NCI-H1105 (cell line): Measurements from ENCODE around the gene MISP.

Source experiments
- DNase-seq: peaks from one replicate; lab custom pipeline; 2025; lab: John Stamatoyannopoulos, UW

MISP gene

DNA sequence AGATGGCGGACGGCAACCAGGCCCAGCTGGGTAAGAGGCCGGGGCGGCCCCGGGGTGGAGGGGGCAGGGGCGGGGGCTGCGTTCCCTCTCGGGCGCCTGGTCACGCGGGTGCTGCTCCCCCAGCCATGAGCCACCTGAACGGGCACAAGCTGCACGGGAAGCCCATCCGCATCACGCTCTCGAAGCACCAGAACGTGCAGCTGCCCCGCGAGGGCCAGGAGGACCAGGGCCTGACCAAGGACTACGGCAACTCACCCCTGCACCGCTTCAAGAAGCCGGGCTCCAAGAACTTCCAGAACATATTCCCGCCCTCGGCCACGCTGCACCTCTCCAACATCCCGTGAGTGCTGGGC, 57.5 kb downstream of the MISP start:
- DNase-seq, result no peak

DNA sequence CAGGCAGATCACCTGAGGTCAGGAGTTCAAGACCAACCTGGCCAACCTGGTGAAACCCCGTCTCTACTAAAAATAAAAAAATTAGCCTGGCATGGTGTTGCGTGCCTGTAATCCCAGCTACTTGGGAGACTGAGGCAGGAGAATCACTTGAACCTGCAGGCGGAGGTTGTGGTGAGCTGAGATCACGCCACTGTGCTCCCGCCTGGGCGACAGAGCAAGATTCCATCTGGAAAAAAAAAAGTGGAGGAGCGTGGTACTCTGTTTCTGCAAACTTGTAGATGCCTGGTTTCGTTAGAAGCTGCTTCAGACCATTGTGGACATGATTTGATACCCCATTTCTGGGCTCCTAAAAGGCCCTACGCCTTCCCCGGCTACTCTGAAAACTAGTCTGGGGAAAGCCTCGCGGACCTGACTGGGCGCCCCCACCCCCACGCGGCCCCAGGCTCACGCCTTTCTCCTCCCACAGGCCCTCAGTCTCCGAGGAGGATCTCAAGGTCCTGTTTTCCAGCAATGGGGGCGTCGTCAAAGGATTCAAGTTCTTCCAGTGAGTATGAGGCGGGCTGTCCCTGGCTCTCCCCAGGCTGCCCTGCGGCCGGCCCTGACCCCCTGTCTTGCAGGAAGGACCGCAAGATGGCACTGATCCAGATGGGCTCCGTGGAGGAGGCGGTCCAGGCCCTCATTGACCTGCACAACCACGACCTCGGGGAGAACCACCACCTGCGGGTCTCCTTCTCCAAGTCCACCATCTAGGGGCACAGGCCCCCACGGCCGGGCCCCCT, 59.4 kb downstream of the MISP start:
- DNase-seq, result no peak

GRCh38 chr19:810883-811489, 60.1 kb downstream of the MISP start:
- DNase-seq, result no peak

GRCh38 chr19:811506-812048, 60.7 kb downstream of the MISP start:
- DNase-seq, result no peak

DNA sequence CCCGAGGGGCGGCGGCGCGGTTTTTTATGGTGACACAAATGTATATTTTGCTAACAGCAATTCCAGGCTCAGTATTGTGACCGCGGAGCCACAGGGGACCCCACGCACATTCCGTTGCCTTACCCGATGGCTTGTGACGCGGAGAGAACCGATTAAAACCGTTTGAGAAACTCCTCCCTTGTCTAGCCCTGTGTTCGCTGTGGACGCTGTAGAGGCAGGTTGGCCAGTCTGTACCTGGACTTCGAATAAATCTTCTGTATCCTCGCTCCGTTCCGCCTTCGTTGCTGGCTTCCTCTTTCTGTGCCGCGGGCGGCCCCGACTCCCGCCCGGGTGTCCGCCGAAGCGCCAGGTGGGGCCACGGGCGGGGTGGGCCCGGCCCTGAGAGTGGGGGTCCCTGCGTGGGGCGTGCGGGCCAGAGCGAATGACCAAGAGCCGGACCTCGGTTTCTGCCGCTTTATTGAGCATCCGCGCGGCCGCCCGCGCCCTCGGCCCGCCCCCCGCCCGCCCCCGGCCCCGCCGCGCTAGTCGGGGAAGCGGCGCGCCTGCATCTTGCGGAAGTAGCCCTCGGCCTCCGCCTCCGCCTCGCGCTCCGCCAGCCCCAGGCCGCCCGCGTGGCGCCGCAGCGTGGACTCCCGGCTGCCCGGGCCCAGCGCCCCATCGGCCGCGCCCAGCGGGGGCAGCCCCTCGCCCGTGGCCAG, 61.3 kb downstream of the MISP start:
- DNase-seq, result no peak

- DNase-seq, result no peak
These were observed 61.9 kb downstream of the MISP start for GRCh38 chr19:812747-813218.

DNA sequence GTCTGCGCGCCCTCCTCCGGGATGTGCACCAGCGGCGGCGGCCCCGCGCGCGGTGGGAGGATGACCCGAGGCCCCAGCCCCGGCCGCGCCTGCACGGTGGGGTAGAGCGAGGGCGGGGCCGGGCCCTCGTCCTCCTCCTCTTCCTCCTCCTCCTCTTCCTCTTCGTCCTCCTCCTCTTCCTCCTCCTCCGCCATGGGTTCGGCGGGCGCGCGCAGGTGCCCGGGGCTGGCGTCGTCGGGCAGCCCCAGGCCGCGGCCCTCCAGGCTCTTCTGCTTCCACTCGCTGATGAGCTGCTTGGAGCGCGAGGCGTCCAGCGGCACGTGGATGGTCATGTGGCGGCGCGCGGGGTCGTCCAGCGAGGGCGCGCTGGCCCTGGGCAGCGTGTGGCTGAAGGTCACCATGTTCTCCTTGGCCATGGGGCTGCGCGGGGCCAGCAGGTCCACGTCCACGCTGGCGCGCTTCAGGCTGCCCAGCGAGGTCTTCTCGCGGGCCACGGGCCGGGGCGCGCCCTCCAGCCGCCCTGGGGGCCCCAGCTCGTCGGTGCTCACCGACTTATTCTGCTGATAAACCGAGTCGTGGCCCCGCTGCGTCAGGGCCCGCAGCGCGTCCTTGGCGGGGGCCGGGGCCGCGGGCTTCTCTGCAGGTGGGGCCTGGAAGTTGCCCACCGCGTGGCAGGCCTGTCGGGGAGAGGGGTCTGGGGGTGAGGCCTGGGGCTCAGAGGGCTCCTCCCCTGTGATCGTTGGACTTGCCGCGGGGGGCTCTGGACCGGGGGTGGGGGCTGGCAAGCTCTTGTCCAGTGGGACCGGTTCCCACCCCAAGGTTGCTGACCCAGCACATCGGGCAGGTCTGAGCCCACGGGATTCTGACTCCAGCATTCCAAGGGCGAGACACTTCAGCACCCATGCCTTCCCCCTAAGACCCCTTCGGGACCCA, 62.6 kb downstream of the MISP start:
- DNase-seq, result no peak
